Lung microvascular endothelial cell (primary cell): Measurements from ENCODE around the gene LGR6. TPM values are rescaled to one million over a fixed set of nuclear protein-coding genes. Genes with fewer than 3 reads are reported as not detected.
"Not testable (repeated sequence)": the region's sequence is repeated elsewhere in the genome, so short reads cannot be mapped to it uniquely, and the experiment has no call there.

Source experiments
- DNase-seq, 2 donors: peaks; one replicate each; pipeline versions ENCODE4 v3.0.0 to v3.0.0-alpha.2; 2010; ENCODE audit warnings: low read depth in 2 of 2
- total RNA-seq: library from RNA; depleted of rRNA; stranded (reverse); fragments of >200 nt; gene quantifications from 2 replicates; pipeline ENCODE4 v1.2.1, GENCODE V29; 2014

Gene LGR6
- total RNA-seq, 1 donor from 2014 or later, result not detected

DNA sequence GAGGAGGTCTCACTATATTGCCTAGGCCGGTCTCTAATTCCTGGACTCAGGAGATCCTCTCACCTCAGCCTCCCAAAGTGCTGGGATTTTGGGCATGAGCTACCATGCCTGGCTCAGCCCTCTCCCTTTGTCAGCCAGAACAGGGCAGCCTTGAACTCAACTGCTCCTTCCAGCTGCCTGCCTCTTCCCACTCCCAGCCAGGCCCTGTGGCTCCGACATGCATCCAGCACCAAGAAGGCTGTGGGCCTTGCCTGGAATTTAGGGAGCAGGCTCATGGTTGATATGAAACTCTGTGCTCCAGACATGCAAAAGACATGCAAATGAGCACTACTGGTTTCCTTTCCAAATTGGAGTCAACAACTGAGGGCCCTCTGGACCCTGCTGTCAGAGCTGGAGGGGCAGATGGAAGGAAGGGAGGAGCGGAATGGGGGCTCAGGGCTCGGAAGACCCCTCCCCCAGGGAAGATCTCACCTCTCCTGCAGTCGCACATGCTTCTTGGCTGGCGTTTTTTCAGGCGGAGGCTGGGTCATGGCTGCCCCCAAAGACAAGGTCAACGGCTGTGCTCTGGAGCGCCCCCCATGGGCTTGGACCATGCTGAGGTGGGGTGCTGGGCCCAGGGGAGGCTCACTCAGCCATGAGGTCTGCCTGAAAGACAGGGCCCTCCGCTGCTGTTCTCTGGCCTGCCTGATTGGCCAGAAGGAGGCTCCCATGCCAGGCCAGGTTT is 34.6 kb upstream of the LGR6 start:
- no peak for DNase-seq

DNA sequence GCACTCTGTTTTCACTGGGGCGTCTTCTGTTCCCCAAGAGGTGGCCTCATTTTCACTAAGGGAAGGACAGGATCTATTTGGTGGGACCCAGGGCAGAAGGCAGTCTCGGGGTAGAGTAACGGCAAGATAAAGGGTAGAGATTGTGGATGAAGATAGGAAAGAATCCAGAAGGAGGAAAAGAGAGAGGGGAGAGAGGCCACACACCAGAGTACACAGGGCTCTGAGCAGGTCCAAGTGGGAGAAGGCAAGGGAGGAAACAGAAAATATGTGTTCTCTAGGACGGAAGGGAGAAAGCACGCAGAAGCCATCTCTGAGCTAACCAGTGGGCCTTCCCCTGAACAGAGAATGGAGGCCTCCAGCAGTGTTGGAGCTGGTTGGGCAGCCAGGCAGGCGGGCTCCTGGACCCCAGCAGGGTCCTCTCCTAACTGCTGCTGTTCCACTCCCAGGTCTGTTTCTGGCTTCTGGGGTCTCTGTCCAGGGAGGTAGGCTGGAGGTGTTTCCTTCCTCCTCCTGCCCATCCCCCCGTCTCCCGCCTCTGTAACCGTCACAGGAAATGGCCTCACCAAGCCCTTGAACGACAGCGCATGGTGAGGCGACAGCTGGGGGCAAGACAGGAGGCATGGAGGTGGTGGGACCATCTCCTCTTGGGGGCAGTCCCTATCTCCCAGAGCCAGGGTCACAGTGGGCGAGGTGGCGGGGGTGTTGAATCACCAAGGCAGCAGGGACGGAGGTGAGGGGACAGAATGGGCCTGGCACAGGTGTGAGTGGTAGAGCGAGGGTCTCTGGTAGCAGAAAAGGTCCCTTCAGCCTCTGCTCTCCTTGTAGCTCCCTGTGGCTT is 33.8 kb upstream of the LGR6 start:
- DNase-seq, result peak in 1 of 2 donors; percentile 22

DNA sequence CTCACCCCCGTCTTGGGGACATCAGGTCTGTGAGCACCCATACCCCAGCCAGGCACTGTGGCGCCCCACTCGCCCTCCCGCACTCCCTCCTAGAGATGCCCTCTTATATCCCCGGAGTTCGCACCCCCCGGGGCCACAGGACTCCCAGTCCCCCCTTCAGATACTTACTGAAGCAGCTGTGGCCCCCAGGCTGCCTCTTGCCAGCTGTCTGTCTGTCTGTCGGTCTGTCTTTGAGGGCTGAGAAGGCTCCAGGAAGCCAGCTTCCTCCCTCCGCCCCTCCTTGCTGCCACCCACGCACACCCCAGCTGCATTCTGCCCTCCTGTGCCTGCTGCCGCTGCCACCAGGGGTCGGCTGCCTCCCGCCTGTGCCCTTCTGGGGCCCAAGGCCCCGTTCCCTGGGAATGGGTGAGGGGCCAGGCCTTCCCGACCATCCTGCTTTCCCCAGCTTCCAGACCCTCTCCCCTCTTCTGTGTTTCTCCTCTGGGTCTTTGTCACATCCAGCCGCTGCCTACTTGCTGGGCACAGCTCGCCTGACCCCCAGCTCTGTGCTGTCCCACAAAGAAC is 33.1 kb upstream of the LGR6 start, which contains the start of gene PTPN7:
Gene PTPN7 (minus strand): TSS at position 226 of the 564 bp plus-strand sequence. CDS start 1,200 bp downstream, outside the sequence.
- DNase-seq, result peak in 1 of 2 donors; percentile 26

DNA sequence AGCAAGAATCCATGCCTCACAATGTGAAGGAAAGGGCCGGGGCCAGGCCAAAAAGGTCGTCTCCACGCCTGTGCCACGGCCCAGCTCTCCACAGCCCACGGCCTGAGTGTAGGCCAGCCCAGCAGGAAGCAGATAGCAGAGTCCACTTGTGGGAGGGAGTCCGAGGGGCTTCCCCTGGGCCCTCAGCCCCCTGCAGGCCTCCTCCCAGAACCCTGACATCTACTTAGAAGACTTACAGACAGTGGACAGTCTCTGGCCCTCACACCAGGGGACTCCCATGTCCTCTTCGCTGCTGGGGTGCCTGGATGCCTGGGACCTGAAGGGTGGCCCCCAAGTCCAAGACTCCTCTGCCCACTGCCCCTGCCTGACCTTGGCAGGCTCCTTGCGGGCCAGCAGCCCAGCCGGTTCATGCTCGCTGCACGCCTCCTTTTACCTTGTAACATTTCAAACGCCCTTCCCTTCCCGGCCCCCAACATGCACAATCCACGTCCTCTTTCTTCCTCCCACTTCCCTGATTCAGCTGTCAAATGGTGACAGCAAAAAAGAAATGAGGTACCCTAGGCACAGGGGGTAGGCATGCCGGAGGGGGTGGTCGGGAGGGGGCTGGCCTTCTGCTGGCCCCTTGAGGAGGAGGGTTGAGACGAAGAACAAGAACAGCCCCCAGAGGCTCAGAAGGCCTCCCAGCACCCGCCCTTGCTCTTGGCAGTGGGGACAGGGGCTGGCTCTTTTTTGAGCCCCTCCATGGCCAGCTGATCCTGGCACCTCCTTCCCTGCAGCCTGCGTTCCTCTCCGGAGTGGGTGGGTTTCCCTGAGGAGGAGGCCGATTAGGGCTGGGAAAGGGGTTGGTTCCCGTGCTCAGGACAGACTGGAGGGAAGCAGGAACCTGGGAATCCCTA is 32.2 kb upstream of the LGR6 start:
- DNase-seq, result no peak

DNA sequence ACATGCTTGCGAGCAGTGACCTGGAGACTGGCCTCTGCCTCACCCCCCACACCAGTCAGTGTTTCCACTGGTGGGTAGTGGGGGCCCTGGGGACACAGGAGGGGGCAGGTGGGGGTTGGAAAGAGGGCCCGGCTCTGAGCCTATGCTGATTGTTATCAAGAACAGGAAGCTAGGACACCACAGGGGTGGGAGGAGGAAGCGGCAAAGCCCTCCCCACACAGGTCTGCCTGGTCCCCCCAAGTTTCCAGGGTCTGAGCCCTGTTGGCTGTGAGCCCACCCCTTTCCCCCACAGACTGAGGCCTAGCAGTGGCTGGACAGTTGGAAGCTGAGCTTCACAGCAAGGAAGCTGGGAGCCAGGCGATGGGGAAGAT is 31.6 kb upstream of the LGR6 start:
- DNase-seq, result no peak

DNA sequence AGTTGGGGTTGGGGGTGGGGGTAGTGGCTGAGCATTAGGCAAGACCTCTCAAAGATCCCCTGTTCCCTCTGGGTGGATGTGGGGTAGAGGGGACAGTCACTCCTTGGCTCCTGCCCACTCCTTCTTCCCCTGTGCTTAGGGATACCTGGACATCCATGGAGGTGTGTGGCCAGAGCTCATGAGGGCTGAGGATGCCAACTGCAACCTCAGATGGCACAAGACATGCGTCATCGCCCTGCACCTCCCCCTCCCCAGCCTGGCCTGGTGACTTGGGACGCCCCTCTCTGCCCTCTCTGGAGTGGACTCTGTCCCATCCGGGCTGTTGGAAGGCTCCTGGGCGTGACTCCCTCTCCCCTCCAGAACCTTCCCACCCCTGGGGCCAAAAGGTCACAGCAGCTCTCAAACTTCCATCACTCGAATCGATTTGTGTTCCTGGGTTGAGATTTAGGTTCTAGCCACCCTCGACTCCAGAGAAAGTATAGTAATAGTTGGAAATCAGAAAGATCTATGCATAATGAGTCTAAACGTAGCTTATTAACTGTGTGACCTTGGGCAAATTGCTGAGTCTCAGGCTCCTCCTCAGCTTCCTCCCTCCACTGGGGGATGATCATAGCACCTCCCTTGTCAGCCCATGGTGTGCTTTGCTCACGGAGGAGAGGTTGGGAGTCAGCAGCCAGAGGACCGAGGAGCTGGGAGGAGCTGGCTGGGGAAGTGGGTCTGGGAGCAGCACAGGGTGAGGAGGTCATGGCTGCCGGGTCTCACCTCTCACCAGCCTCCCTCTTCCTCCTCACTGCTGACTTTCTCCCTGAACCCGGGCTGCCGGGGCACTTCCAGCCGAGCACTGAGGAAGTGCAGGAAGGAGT is 30.9 kb upstream of the LGR6 start:
- DNase-seq, result no peak

DNA sequence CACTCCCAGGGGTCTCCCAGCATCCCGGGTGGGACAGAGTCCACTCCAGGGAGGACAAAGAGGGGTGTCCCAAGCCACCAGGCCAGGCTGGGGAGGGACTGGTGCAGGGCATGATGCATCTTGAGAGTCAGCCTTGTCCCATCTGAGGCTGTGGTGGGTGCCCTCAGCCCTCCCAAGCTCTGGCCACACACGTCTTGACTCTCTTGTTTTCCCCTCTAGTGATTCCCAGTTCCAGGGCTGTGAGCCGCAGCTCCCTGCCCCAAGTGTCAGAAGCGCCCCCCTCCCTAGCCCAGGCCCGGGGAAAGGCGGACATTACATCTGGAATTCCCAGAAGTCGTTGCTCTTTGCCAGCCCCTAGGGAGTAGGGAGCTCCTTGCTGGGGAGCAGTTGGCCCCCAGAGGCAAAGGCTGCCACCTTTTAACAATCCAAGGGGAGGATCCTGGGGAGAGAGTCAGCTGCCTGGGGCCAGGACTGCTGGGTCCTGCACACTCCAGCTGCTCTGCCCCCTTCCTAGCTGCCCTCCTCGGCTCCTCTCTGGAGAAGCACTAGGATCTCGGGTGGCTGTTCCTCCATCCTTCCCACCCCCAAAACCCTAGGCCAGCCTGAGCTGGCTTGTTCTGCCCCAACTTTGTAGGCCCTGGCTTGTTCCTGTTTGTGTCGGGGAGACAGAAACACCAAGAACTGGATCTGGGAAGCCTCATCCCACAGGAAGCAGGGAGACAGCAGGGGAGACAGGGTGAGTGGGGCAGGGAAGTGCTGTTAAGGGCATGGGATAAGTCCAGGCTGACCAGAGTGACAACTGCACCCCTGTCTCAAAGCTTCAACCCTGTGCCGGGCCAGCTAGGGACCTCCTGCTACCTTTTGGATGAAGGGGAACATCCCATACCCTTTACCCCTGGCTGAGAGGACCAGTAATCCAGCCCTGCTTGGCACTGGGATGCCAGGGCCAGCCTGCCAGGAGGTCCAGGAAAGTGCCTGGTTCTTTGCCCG is 30.0 kb upstream of the LGR6 start:
- no peak for DNase-seq

DNA sequence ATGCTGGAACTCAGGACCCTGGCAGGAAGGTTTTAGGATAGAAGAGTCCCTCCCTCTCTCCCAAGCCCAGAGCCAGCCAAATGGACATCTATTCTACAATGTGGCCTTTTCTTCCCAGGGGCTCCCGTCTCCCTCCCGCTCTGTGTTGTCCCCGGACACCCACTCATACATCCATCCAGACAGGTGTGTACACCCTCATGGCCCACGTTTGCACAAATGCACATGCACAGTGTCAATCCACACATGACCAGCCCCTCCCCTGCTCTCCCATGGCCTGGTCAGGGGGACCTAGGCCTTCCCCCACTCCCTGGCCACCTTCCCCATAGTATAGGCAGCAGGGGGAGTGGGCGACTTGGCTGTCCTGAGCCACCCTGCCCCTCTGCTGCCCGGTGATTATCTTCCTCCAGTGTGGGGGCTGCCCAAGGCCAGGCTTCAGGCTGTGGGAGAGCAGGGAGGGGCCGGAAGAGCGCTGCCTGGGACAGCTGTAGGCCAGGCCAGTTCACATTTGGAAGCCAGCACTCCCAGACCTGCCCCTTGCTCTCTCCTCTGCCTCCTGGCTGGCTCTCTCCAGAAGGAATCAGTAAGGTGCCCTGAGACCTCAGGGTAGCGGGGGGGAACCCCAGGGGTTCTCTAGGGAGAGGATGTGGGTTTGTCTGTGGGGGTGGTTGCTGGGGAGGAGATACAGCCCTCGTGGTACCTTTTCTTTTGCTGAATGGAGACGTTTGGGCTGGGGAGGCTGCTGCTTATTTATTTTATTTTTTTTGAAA is 29.1 kb upstream of the LGR6 start:
- no peak for DNase-seq

DNA sequence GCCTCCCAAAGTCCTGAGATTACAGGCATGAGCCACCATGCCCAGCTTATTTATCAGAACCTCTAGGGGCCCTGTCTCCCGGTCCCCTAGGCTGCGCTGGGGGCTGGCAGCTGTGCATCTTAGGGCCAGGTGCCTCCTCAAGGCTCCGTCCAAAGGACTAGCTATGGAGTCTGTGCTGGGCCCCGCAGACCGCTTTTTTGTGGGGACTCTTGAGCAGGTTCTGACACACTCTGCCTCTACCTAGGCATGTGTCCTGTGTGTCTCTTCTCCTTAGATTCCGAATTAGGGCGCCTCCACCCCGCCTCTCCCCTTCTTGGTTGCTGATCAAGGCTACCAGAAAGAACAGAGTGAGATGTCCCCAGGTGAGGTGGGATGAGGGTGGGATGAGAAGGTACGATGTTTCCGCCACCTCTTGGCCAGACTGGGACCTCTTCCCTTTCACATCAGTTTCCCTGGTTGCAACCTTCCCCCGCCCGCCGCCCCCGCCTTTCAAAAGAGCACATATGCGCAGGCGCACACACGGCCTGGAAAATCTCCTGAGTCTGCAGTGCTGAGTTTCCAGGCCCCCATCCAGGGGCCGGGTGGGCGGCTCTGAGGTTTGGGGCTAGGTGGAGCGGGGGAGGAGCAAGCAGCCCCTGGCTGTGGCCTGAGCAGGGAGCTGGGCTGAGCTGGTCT is 28.2 kb upstream of the LGR6 start:
- DNase-seq, result no peak

DNA sequence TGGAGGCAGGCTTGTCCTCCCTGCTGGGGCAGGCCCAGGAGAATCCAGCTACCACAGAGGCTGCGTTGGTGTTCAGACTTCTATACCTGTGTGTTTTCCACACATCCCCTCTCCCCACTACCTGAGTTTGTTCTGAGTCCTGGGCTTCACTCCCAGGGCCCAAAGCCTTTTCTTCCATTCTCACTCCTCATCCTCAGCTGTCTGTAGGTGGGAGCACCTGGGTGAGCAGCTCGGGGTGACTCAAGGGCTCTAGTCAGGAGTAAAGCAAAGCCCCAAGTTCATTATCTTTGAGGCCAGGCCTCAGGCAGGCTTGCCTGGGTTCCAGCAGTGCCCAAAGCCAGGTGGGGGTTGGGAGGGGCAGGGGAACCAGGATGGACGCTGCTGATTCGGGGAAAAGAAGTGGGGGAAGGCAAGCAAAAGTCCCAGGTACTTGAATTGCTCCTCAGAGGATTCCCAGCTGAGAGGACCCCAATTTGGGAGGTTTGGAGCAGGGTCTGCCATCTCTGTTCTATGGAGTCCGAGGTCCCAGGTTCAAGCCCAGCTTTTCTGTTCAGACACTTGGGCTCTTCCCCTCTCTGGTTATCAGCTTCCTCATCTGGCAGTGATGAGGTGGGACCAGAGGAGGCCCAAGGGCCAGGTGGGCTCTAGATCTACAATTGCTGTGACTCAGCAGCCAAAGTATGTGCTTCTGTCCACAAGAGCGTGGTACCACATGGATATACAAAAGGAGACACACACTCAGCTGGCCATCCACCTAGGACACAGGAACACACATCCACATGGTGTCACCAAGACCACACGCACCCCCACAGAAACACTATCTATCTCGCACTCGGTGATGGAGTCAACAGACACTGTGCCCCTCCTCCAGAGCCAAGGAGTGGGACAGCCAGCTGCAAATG is 27.4 kb upstream of the LGR6 start:
- no peak for DNase-seq

DNA sequence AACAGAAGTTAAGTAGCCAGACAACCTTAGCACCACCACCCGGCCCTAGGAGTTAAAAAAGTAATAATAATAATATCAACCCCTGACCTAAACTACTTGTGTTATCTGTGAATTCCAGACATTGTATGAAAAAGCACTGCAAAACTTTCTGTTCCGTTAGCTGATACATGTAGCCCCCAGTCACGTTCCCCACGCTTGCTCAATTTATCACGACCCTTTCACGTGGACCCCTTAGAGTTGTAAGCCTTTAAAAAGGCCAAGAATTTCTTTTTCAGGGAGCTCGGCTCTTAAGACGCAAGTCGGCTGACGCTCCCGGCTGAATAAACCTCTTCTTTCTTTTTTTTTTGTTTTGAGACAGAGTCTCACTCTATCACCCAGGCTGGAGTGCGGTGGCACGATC is 26.5 kb upstream of the LGR6 start:
- not testable (repeated sequence) for DNase-seq

DNA sequence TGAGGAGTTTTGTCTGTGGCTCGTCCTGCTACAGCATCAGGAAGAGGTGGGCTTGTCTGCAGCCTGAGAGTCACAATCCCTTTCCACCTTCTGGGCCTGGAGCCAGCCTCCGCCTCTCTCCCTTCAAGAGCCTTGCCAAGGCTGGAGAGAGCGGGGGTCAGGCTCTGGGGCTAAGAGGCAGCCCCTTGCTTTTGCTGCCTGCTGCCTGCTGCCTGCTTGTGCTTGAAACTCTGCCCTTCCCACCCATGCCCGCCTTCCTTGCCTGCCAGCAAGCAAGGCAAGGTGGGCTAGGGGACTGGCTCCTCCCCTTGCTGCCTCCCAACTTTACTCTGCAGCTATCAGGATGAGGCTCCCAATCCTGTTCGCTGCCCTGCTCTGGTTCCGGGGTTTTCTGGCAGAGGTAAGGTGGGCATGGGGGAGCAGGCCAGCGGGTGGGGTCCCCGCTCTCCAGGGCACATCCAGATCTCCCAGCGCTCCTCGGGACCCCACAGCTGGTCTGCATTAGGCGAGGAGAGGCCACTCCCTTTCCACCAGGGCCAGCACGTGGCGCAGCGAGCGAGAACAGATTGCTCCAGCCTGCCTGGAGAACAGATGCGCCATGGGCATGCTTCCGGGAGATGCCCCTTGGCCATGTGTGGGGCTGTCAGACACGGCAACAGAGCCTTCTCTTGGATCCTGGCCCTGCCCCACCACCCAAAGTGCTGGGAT is 25.7 kb upstream of the LGR6 start:
- peak in 1 of 2 donors; percentile 10 for DNase-seq

DNA sequence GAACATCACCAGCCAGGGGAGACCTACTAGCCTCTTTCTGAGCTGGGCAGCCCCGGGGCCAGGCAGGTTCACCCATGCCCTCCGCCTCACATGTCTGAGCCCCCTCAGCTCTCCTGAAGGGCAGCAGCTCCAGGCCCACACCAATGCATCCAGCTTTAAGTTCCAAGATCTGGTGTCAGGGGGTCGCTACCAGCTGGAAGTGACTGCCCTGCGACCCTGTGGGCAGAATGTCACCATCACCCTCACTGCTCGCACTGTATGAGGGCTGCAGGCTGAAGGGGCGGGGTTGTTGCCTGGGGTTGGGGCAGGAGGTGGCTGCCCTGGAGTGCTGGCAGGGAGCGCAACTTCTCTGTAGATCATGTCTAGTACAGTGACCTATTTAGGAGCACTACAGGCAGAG is 24.7 kb upstream of the LGR6 start:
- DNase-seq, result no peak

DNA sequence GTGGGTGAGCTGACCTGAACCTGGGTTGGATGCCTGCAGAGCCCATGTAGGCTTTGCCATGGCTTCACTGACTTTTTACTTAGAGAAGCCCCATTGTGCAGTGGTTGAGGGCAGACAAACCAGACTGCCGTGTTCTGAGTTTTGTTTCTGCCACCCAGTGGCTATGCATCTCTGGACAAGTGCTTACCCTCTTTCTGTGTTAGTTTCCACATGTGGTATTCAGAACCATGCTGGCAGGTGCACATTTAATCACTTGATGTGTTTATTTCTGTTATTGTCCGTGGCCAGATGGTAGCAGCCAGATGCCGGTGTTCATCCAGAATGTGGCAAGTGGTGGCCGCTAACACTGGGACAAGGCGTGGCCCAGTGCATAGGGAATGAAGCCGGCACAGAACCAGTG is 22.9 kb upstream of the LGR6 start:
- no peak for DNase-seq

DNA sequence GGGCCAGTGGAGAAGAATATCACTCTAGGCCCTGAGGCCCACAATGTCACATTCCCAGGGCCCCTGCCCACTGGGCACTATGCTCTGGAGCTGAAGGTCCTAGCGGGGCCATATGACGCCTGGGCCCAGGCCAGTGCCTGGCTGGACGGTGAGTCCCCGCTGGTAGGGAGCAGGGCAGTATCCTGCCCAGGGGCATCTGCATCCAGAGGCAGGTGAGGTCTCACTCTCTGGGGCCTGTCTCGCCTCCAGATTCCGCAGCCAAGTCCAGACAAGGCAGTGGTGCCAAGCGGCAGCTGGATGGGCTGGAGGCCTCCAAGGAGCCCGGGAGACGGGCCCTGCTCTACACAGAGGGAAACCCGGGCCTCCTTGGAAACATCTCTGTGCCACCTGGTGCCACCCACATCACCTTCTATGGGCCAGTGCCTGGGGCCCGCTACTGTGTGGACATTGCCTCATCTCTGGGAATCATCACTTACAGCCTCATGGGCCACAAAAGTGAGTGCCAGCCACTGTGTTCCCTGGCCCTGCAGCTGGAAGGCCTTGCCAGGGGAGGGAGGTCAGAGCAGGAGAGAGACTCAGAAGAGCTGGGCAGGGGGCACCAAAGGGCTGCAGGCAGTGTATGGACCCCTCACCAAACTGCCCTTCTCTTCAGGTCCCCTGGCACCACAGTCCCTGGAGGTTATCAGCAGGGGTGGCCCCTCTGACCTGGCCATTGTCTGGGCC is 22.1 kb upstream of the LGR6 start:
- DNase-seq, result no peak

DNA sequence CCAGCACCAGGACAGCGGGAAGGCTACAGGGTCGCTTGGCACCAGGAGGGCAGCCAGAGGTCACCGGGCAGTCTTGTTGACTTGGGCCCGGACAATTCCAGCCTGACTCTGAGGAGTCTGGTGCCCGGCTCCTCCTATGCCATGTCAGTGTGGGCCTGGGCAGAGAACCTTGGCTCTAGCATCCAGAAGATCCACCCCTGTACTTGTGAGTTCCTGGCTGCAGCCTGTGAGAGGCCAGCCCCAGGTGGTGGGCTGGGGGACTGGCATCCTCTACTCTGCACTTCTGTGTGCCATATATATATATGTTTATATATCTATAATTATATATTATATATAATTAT is 21.6 kb upstream of the LGR6 start:
- DNase-seq, result no peak
